Bronchial smooth muscle cell (primary cell): ENCODE results near the gene PLBD1. TPM values are rescaled to one million over a fixed set of nuclear protein-coding genes. Genes with fewer than 3 reads are reported as not detected.

Experiments used
- total RNA-seq: library from RNA; depleted of rRNA; stranded (reverse); fragments of >200 nt; gene quantifications from 2 replicates; pipeline ENCODE4 v1.2.1, GENCODE V29; 2014

Gene PLBD1
- total RNA-seq, result 0.95 and 1.5 TPM in 2 replicates

GRCh38 chr12:14567351-14568162, at the start of gene PLBD1:
TSS of gene PLBD1 (minus strand) at chr12:14567883. CDS start at chr12:14567696, 187 bp downstream.

Other genes with a start within 250 kb of the PLBD1 start
- 13.6 and 17.0 TPM in 2 replicates for gene ATF7IP, start 202.2 kb downstream of the PLBD1 start, total RNA-seq
- under 0.01 TPM in 1 of 2 replicates, not detected in the other for gene GUCY2C, start 128.7 kb upstream of the PLBD1 start, total RNA-seq
- 4.5 and 8.0 TPM in 2 replicates for gene WBP11, start 235.6 kb upstream of the PLBD1 start, total RNA-seq
- 0.79 and 1.2 TPM in 2 replicates for gene C12orf60, start 235.8 kb upstream of the PLBD1 start, total RNA-seq
- 0.09 TPM in 1 of 2 replicates, not detected in the other for gene SMCO3, start 246.3 kb upstream of the PLBD1 start, total RNA-seq